Measurements from ENCODE around the gene GPR107.

- TF ChIP-seq CTCF (IDR thresholded peaks at IDR 0.05) (no peak), POLR2A (IDR thresholded peaks at IDR 0.05) (no peak)
Measured at GRCh38 chr9:130119519-130120298, 66.0 kb downstream of the GPR107 start.

All from right lobe of liver (tissue), 4 donors.